RWPE1 (cell line): ENCODE data around the gene ATP6V0E2.

Source experiments
- CTCF ChIA-PET: fragments of 350-600 bp; sonication (Branson Sonifier 250); formaldehyde crosslinking; extraction: SDS; loops from one replicate; lab custom pipeline; 2021; lab: Yijun Ruan, JAX
- POLR2A ChIA-PET: fragments of 400-600 bp; formaldehyde crosslinking; extraction: SDS; loops from one replicate; lab custom pipeline; 2020; ENCODE audit warnings: antibody characterized with exemption; ENCODE audit not compliant: low non-redundant PET; lab: Yijun Ruan, JAX
- DNase-seq: peaks from one replicate; pipeline ENCODE4 v3.0.0; 2012; ENCODE audit warnings: low spot score
- H3K27ac ChIP-seq: fragments of 450-650 bp; 2 replicates; pipeline ENCODE4 v1.5.1; 2017
- TF ChIP-seq, protein P1 (sequence below): fragments of 450-650 bp; conservative IDR thresholded peaks from 2 replicates; pipeline ENCODE4 v1.5.1; 2017; ENCODE audit warnings: low read depth, mild to moderate bottlenecking

ATP6V0E2 gene

DNA sequence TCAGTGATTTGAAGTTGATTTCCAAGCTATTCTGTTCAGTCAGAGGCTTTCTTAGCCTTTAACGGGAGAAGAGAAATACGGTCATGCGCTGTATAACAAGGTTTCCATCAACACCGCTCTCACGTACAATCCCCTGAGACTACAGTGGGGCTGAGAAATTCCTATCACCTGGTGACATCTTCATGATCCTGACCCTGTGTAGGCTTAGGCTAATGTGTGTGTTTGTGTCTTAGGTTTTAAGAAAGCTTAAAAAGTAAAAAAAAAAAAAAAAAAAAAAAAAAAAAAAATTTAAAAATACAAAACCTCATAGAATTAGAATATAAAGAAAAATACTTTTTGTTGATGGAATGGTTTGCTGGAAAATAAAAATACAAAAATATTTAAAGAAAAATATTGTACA is 33.8 kb upstream of the ATP6V0E2 start:
- POLR2A ChIA-PET, result interaction anchor here (0.6 kb wide), 1 partner anchor 541 kb away, joined by 3 read pairs; no protein-coding TSS in a partner anchor
- no peak overlapping the region for H3K27ac ChIP-seq
- TF ChIP-seq, protein P1, sequence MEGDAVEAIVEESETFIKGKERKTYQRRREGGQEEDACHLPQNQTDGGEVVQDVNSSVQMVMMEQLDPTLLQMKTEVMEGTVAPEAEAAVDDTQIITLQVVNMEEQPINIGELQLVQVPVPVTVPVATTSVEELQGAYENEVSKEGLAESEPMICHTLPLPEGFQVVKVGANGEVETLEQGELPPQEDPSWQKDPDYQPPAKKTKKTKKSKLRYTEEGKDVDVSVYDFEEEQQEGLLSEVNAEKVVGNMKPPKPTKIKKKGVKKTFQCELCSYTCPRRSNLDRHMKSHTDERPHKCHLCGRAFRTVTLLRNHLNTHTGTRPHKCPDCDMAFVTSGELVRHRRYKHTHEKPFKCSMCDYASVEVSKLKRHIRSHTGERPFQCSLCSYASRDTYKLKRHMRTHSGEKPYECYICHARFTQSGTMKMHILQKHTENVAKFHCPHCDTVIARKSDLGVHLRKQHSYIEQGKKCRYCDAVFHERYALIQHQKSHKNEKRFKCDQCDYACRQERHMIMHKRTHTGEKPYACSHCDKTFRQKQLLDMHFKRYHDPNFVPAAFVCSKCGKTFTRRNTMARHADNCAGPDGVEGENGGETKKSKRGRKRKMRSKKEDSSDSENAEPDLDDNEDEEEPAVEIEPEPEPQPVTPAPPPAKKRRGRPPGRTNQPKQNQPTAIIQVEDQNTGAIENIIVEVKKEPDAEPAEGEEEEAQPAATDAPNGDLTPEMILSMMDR, result no peak

DNA sequence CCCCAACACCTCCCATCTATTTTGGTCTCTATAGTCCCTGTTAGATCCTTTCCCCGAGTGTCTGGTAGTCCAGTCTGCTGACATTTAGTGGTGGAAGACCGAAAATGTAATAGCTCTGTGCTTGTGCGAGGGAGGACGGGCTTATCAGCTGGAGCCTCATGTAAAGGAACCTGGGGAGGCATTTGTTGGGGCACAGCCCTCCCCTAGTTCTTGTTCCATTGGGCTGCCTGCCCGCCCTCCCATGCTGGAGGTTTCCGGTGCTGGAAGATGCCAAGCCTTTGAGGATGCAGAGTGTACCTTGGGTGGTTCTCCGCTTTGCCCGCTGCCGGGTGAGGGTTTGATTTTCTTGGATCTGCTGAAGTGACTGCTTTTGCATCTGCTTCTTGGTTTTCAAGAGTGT is 30.2 kb upstream of the ATP6V0E2 start:
- no peak for DNase-seq
- ChIA-PET POLR2A (no interaction called here), CTCF (no interaction called here)
- TF ChIP-seq, protein P1, result no peak
- no peak overlapping the region for H3K27ac ChIP-seq

More for the DNA sequence above, 33.8 kb upstream of the ATP6V0E2 start:
- CTCF ChIA-PET, result no interaction called here
- DNase-seq, result no peak

DNA sequence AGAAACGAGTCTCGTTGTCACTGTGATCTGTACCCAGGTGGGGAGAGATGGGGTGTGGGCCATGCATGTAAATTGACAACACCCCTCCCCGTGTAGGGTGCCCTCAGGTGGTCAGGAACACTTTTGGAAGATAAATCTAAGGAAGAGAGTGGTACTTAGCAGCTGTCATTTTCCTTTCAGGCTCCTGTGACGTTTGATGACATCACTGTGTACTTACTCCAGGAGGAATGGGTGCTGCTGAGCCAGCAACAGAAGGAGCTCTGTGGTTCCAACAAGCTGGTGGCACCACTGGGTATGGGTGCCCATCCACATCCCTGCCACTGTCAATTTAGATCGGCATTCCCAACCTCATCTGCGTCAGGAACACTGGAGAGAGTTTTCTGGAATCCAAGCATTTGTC is 29.3 kb upstream of the ATP6V0E2 start:
- POLR2A ChIA-PET, result no interaction called here
- TF ChIP-seq, protein P1, result no peak
- H3K27ac ChIP-seq, result no peak overlapping the region
- CTCF ChIA-PET, result interaction anchor here (0.6 kb wide), 1 partner anchor 52 kb away, joined by 4 read pairs; no protein-coding TSS in a partner anchor
- DNase-seq, result no peak

DNA sequence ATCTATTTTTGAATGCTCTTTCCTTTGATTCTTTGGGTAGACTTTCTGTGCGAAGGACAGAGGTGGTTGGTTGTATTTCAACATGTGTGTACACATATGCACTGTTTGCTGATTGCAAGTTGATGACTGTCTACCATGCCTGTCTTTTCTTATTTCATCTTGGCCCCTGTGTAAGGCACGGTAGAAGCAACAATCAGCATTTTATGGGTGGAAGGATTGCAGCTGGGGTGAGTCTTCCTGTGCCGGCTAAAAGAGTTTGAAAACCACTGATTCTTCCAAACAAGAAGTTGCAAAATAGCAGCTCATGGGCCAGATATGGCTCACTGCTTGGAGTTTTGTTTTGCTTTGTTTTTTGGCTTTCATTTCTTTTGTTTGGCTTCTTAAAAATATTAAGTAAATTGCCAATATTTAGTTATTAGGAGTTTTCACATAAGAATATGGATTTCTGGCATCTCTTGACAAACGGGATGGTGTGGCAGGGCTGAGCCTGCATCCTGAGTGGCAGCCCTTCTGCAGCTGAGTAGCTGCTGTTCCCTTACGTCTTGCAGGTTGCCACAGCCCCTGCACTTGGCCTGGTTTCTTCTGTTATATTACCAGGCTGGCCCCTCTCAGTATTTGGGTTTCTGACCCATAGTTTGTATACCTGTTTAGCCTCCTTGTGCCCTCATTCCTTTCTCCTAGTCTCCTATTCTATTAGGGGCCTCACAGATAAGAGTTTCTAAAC is 28.4 kb upstream of the ATP6V0E2 start:
- TF ChIP-seq, protein P1, result no peak
- ChIA-PET CTCF (no interaction called here), POLR2A (no interaction called here)
- no peak overlapping the region for H3K27ac ChIP-seq
- no peak for DNase-seq

DNA sequence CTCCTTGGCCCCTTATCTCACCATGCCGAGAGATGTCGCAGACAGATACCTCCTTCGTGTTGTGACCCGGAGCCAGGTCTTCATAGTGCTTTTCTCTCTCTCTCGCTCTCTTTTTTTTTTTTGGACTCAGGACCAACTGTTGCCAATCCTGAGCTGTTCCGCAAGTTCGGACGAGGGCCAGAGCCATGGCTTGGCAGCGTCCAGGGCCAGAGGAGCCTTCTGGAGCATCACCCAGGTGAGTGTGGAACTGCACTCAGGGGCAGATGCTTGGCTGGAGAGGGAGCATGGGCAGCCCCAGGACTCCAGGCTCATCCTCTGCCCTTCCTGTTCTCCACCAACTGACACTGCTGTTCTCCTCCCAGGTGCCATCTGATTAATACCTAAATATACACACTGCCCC is 27.7 kb upstream of the ATP6V0E2 start:
- no peak overlapping the region for H3K27ac ChIP-seq
- no peak for DNase-seq
- ChIA-PET POLR2A (no interaction called here), CTCF (no interaction called here)
- TF ChIP-seq, protein P1, result no peak

DNA sequence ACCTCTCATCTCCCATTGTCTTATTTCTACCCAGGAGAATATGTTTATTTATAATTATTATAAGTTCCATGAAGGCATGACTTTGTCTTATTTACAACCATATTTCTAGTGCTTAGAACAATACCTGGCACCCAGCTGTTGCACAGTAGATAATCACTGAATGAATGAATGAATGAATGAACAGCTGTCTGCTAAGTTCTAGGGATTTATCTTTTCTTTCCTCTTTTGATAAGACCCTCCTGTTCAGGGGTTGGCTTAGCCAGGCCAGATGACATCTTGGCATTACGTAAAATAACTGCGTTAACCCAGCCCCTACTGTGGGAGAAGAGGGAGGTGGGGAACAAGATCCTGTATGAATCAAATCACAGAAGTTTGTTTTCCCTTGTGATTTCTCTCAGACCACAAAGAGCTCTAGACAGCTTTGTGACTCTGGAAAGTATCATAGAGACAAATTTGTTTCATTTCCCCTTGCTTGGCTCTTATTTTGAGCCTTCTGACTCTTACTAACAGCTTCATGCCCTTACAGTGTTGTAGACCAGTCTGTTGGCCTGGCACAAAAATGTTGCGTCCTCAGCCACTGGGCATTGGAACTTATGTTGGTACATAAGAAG is 27.2 kb upstream of the ATP6V0E2 start:
- TF ChIP-seq, protein P1, result no peak
- DNase-seq, result no peak
- CTCF ChIA-PET, result no interaction called here
- no peak overlapping the region for H3K27ac ChIP-seq
- POLR2A ChIA-PET, result no interaction called here
